B cell (primary cell): ENCODE measurements around the gene KIF26B.

Experiments used
- CTCF ChIP-seq: fragments of 200-600 bp; IDR thresholded peaks from one replicate; pipeline ENCODE4 v1.8.0; 2022; ENCODE audit warnings: antibody characterized with exemption, mild to moderate bottlenecking
- EZH2 ChIP-seq: IDR thresholded peaks from 2 replicates; pipeline ENCODE4 v1.6.1; 2012; ENCODE audit warnings: borderline replicate concordance, low read depth, mild to moderate bottlenecking, moderate library complexity, low read length; ENCODE audit not compliant: insufficient read depth, poor library complexity, severe bottlenecking

GRCh38 chr1:245609354-245610150, 454.8 kb downstream of the KIF26B start:
- TF ChIP-seq CTCF (no peak), EZH2 (no peak)
